Renal cortical epithelial cell (primary cell): ENCODE measurements around the gene TNNC1. TPM values are rescaled to one million over a fixed set of nuclear protein-coding genes. Genes with fewer than 3 reads are reported as not detected.

ENCODE experiments used
- DNase-seq: peaks from one replicate; pipeline ENCODE4 v3.0.0-alpha.2; 2011; ENCODE audit warnings: low read depth
- total RNA-seq: library from RNA; depleted of rRNA; stranded (reverse); fragments of >200 nt; gene quantifications from 2 replicates; pipeline ENCODE4 v1.2.3, GENCODE V29; 2014

The TNNC1 gene
- total RNA-seq, 1 donor from 2014 or later: 0.30 TPM

DNA sequence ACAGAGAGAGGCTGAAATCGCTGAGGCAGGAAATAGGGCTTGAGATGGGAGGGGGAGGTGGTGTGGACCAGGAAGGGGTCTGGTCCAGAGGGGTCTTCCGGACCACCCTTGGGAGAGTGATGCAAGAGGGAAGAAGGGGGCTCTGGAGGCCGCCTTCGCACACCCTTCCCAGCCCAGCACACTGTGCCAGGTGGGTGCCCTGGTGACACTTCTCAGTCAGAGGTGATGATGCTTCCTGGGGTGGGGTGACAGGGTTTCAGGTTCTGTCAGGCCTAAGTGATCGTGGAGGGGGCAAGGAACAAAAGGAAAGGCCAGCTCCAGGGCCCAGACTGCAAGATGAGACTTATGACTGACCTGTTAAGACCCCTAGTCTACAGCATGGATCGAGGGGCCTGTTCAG is 21.6 kb downstream of the TNNC1 start:
- no peak for DNase-seq

DNA sequence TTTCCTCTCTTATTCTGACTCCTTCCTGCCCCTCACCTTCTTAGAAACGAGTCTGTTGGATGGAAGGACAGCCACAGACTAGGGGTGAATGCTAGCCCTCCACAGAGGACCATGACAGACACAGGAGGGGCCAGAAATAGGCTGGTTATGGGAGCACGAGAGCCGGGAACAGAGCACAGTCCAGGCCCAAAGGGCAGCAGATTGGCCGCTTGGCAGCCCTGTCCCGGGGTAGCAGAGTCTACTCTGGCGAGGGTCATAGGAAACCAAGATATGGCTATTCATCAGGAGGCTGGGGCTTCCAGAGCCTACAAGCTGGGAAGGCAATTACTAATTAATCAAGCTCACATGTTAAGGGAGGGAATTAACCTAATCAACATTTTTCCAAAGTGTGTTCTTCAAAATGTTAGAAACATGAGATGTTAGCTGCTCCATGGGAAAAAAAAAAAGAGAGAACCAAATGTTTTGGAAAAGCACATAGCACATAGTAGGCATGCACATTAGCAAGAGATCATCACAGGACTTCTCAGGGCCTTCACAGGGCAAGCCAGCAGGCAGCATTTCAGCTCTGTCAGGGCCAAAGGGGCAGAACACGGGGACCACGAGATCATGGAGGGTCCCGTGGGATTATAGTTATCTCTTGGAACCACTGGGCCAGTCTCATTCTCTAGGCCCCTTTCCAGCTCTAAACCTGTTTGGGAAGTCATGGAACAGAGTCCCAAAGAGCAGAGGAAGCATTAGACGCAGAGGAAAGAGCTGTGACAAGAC is 22.2 kb downstream of the TNNC1 start:
- no peak for DNase-seq

DNA sequence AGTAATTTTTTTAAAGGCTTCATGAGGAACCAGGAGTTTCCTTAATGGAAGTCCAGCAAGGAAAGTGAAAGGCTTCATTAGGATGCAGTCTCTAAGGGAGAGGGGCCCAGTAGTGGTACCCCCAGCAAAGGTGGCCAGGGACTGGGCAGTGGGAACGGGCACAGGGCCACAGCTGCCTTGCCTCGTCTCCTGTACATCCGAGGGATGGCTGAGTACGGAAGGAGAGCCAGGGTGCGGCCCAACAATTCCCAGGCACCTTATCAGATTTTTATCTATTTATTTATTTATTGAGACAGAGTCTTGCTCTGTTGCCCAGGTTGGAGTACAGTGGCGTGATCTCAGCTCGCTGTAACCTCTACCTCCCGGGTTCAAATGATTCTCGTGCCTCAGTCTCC is 23.4 kb downstream of the TNNC1 start:
- no peak for DNase-seq

DNA sequence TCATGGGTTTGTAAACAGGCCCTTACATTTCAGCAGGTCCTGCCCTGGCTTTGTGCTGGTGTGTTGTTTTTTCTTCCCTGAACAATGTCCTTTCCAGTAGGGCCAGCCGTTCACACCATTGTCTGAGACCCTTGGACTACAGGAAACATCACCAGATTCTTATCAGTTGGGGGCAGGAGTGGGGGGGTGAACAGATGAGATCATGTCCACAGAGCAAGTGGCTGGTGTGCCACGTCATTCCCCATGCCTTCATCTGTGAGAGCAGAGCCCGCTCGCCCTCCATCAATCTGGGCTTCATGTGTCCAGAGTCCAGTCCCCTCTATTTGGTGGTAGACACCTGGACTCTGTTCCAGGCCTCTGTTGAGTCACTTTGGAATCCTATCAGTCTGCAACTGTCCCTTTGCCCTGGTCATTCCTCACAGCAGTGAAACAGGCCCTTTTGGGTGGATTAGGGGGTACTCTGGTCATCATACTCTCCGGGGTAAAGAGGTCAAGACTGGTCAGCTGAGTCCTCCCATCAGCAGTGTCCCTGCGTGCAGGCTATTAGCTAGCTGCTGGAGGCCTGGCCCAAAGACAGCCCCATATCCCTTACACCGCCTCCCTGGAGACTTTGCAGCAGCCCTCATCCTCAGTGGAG is 23.9 kb downstream of the TNNC1 start:
- no peak for DNase-seq

DNA sequence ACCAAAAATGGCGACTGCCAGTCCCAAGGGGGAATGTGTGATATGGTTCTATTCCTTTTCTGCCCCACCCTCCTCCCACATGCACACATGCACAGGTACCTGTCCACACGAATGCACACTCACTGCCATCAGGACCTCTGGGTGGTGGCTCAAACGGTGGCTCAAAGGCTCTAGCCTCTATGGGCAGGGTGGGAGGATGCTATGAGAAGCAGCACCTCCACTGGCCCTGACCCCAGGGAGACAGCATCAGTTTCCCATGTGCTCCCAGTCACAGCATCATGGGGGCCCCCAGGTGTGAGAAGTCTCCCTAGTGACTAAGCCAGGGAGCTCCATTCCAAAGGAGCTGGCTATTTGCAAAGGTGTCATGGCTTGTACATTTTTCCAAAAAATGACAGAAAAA is 24.8 kb downstream of the TNNC1 start:
- DNase-seq: no peak

DNA sequence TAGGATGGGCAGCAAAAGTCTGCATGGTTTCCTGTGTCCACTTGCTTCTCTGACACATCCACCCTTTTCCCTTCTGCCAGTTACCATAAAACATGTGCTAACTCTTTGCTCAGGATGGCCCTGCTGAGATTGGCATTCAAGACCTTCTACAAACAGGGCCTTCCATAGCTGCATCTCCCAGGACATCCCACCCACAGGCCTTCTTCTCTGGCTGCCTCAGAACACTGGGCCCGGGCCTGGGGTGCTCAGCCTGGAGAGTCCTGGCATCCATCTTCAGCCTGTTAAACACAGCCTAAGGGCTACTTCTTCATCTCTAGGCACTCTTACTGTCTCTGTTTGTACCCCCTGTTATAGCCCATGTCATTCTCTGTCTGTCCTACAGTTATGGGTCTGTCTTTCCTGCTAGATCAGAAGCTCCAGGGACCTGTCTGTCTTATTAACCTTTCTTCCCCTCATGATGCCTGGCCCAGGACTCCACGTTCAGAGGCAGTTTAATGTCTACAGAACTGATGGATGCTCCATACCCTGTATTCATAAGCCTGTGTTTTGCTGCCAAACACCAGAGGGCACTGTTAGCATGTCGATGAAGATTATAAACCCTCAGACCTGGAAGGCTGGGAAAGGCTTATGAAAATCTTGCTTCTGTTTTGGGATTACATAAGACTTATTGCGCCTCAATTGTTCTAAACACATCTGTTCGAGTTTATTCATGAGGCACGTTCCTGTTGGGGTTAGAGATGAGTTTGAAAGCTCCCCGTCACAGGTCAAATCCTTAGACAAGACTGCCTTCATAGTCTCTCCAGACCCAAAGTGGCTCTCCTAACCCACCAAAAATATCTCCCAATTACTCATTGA is 25.5 kb downstream of the TNNC1 start:
- peak; percentile 71 for DNase-seq

DNA sequence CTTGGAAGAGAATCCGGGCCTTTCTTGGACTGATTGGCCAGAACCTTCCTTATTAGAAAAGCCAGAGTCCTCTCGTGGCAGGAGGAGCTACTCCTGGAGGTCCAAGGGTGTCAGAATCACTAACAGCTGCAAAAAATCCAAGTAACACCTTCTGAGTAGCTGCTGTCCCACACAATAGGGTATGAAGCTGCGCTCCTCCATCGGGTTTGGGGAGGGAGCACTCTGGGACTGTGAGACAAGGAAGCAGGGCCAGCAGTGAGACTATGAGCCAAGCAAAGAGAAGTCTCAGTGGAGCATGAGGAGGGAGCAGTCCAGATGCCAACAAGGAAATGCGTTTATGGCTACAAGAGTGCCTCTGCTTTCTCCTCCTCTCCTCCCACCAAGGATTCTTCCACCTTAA is 30.7 kb downstream of the TNNC1 start:
- no peak for DNase-seq

DNA sequence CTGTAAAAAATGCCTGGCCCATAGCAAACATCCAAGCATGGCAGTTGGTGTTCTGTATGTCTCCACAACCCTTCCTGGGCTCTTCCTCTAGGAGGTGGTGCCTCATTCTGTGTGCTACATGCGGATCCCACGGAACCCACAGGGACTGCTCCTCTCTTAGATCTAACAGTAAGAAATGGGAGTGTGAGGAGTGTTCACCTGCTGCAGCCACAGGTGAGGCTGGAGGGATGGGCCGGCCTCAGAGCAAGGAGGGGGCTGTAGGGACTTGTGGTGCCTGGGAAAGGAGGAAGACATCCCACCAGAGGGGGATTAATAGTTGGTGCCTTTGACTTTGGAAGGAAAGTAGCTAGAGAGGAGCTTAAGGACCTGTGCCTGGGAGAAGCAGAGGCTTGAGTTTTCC is 31.2 kb downstream of the TNNC1 start:
- DNase-seq: no peak

DNA sequence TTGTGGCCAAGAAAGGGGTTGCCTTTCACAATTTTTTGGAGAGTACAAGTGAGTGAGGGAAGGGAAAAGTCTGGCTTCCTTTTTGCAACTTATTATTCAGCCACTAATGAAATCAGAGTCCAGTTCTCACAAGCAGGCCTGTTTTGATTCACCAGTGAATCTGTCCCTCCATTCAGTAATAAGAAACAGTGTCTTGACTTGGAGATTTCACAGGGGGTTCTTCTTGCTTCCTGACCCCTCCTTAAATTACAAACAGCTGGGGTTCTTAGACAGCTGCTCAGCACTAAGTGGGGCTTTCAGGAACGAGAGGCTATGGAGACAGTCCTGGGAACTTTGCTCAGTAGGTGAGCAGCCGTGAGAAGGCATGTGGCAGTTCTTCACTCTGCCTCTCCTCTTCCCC is 33.5 kb downstream of the TNNC1 start:
- DNase-seq: no peak

DNA sequence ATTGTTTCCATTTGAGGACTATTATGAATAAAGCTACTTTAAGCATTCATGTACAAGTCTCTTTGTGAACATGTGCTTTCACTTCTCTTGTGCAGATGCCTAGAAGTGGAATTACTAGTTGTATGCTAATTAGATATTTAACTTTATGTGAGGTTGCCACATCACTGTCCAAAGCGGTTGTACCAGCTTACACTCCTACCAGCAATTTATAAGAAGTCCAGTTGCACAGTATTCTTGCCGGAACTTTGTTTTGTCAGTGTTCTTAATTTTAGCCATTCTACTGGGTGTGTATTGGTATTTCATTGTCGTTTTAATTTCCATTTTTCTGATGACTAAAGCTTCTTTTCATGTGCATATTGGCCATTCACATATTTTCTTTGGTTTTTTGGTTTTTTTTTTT is 38.0 kb downstream of the TNNC1 start:
- peak; percentile 17 for DNase-seq

DNA sequence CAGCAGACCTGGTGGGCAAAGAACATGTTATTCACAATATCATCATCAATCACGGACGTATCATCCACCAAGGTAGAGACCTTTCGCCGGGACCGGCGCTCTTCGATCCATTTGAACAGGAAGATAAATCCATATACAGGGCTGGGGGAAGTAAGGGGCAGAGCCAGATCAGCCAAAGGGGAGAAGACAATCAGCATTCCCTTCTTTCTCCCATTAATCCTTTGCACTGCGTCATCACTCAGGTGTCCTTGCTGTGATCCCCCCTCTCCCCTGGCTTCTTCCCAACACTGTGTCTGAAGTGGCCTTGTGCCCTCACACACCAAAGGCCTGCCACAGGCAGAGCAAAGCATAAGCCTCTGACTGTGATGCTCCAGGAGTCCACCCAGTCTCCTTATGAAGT is 45.4 kb downstream of the TNNC1 start:
- no peak for DNase-seq

DNA sequence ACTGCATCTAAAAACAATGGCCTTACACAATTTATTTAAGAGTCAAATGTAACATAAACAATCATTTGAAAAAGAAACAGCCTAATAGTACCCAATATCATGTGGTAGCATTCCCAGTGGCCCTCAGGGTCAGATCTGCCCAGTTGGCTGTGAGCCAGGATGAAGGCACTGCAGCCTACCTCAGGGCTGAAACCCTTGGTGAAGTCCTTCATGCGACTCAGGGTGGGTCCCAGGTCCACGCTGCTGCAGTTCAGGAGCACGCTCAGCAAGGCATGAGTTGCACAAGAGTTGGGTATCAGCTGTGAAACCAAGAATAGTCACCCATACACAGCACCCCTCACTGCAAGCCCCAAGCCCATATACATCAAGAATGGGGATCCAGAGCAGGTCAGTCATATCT is 46.1 kb downstream of the TNNC1 start:
- no peak for DNase-seq

DNA sequence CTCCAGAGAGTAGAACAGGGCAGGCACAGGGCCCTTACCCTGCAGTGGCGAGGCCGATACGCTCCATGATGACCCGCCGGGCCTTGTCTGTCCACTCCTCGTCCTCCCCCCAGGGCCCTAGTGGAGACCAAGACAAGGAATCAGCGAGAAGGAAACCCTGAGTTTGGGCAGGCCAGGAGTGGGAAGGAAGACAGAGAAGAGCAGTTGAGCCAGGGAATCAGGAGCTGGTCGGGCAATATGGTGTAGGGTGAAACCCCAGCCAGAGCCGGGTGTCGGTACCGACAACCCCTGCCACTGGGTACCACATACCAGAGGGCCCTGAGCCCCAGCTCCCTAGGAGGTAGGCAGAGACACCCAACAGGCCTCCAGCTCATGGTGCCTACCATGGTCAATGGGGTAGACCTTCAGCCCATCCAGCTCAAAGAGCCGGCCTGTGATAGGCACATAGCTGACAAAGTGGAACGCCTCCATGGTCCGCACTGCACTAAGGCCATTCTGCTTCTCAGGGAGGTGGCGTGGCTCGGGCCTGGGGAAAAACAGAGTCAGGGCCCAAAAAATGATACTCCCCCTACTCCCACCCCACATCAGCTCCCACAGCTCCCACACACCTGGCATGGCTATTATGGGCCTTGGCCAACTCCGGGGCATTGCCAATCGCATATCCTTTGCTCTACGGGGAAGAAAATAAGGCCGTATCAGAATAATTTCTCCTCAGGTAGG is 46.9 kb downstream of the TNNC1 start:
- DNase-seq: no peak

DNA sequence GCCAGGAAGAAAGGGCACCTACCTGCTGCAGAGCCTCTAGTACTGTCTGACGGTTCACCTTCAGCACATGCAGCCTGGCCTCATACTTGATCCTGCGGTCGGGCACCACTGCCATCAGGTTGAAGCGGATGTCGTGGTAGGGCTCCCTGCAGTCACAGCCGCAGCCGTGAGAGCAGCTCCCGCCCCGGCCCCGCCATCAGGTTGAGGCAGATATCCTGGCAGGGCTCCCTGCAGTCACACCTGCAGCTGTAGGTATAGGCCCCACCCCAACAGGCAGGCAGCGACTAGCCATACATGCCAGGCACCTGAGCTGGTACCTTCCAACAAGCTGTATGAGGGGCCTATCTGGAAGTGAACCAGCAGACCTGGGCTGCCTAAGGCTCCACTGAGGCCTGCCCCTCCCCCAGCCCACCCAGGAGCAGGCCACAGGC is 47.6 kb downstream of the TNNC1 start:
- DNase-seq: no peak

DNA sequence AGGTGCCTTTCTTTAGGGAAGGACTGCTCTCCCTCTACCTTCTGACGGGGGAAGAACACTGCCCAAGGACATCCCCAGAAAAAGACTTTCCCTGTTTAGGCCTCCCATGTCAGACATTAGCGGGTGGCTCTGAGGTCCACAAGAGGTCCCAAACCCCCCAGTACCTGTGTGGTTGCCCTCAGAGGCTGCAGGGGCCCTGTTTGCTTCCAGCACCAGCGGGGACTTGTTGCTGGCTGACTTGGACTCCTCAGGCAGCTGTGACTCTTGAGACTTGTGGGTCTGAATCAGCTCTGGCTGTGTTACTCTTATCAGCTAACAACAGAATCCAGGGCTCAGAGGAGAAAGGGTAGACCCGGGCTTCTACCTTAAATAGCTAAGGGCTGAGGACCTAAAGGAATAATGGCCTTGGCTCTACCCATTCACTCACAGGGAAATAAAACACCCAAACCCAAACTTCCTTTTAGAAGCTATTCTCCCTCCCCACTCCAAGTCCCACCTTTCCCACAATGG is 48.2 kb downstream of the TNNC1 start:
- no peak for DNase-seq

DNA sequence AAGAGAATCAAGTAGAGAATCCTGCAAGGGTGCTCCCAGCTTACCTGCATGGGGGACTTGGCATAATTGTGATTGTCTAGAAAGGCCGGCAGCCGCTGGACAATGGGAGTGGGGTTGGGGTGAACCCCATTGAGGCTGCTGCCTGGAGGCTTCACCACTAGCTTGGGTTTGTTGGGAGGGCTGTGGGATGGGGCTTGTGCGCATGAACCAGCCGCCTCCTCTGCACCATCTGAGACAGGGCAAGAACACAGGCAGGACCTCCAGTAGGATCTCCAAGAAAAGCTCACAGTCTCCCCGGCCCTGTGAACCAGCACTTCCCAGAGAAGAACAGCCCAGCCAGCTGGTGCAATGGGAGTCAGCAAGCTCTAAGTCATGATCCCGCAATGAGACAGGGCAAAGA is 48.8 kb downstream of the TNNC1 start:
- DNase-seq: no peak

DNA sequence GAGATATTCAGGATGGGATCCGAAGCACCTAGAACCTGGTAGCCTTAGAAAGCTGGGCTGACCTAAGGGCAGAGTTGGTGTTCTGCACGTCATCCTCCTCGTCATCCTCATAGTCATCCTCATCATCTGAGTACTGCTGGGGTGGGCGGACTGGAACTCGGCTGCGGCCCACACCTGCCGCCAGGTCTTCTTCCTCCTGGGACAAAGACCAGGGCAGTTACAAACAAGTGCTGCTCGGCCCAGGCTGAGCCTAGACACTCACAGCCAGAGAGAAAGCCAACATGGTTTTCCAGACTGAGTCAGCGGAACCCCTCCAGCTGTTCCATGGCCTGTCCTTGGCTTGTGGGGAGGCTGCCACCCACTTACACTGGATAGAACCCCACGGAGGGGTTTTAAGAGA is 49.5 kb downstream of the TNNC1 start:
- no peak for DNase-seq

DNA sequence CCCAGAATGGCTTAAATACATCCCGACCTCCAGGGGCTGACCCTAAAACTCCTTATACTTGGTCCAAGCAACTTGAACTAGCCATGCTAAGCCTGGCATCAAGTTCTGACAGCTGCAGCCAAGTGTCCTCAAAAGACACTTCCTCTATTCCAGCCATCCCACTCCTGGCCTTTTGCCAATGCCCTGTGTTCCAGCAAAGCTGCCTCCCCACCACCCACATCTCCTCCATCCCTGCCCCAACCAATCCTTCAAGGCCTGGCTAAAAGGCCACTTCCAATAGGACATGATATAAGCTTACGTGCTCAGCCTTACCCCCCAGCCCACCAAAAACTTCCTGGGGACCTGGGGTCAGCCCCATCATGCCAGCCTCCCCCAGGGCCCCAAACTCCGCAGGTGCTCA is 49.9 kb downstream of the TNNC1 start:
- no peak for DNase-seq

DNA sequence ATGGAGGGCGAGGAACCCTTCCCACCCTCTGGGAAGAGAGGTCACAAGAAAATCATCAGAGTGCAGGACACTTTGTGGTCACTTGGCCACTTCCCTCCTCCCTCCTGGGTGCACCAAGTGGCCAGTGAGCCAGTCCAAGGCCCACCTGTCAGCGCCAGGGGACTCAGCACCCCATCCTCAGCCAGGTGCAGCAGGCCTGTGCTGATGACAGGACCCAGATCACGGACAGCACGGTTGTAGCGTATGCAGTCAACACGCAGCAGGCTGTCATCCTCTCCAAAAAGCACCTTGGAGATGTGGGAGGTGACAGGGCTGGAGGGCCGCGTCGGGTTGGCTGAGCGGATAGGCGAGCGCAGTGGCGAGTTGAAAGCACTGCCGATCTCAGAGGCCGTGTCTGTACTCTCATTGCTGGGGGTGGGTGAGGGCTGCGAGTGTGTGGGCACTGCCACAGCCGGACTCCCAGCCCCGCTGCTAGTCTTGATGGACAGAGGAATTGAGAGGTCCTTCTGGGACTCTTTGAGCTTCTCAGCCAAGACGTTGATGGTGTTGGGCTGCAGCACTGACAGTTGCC is 50.5 kb downstream of the TNNC1 start:
- no peak for DNase-seq

DNA sequence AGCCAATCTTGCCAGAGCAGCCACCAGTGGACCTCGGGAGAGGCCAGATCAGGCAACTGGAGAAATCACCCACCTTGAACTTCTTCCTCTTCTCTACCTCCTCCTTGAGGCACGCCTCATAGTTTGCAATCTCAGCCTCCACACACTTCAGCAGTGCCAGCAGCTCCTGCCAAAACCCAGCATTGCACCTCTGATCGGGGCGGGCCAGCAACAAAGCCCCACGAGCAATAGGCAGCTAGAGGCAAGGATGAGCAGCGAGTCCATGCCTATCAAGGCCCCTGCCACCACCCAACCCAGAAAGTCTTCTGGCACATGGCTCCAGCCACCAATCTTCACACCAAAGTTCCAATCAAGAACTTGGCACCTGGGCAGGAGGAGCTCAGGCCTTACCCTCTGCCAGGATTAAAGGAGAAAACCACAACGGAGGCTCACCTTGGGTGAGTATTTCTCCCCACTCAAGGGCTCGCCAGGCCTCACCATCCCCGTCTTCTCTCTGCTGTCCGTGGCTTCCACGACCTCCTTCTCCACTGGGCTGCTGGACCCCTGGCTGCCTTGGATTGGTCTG is 51.1 kb downstream of the TNNC1 start:
- DNase-seq: no peak

DNA sequence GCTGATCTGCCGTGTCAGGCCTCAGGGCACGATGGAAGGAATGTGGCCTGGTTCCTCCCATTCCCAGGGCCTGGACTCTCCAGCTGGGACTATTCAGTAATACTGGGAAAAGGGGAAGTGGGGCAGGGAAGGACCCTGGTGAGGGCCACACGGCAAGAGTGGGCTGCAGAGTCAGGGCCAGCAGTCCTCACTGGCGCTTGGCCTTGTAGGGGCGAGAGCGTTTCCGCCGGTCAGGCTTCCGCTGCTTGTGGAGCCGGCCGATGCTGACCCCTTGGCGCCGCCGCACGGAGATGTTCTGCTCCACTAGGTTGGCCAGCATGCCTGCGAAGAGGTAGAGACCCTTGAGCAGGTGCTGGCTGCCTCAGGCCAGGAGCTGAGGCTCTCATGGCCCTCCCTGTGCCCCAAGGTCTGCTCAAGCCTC is 51.7 kb downstream of the TNNC1 start:
- DNase-seq: no peak
